ENCODE data around the gene EDAR. TPM values are rescaled to one million over a fixed set of nuclear protein-coding genes. Genes with fewer than 3 reads are reported as not detected.

The EDAR gene
- total and polyA plus RNA-seq, 9 donors: 0.04 to 1.1 (median 0.08) TPM

GRCh38 chr2:108956375-108956774 lies 32.6 kb downstream of the EDAR start:
- WGBS (ENCODE audit: insufficient coverage): no CpG with 5 or more reads among the region's 2 CpGs
- Histone ChIP-seq H3K36me3 (ENCODE audit: control insufficient read depth, insufficient read depth, low read length) (no peaks in the 10 kb centered on the region), H3K4me3 (ENCODE audit: low read length) (no peak overlapping the region), H3K27me3 (ENCODE audit: control insufficient read depth, insufficient read depth, low read length) (no peaks in the 10 kb centered on the region), H3K9me3 (replicated peaks; ENCODE audit: control insufficient read depth, low read depth, low read length) (no peaks in the 10 kb centered on the region), H3K27ac (ENCODE audit: low read length) (no peak overlapping the region), H3K4me1 (ENCODE audit: control insufficient read depth, insufficient read depth, low read length) (peaks cover 8% of the 10 kb centered on the region)
- DNase-seq: no peak

GRCh38 chr2:108950369-108951135 lies 38.5 kb downstream of the EDAR start:
- H3K27me3 ChIP-seq (ENCODE audit: control insufficient read depth, insufficient read depth, low read length): no peaks in the 10 kb centered on the region
- H3K27ac ChIP-seq (ENCODE audit: low read length): no peak overlapping the region
- H3K4me3 ChIP-seq (ENCODE audit: low read length): no peak overlapping the region
- 69% methylated on average over 3 of the region's 4 CpGs for WGBS (ENCODE audit: insufficient coverage)
- no peak for DNase-seq
- peaks cover 8% of the 10 kb centered on the region for H3K4me1 ChIP-seq (ENCODE audit: control insufficient read depth, insufficient read depth, low read length)
- no peaks in the 10 kb centered on the region for H3K36me3 ChIP-seq (ENCODE audit: control insufficient read depth, insufficient read depth, low read length)
- peaks cover 9% of the 10 kb centered on the region for H3K9me3 ChIP-seq (replicated peaks; ENCODE audit: control insufficient read depth, low read depth, low read length)

GRCh38 chr2:108949316-108950239 lies 39.4 kb downstream of the EDAR start:
- Histone ChIP-seq H3K27me3 (ENCODE audit: control insufficient read depth, insufficient read depth, low read length) (no peaks in the 10 kb centered on the region), H3K4me3 (ENCODE audit: low read length) (no peak overlapping the region), H3K4me1 (ENCODE audit: control insufficient read depth, insufficient read depth, low read length) (peaks cover 13% of the 10 kb centered on the region), H3K36me3 (ENCODE audit: control insufficient read depth, insufficient read depth, low read length) (no peaks in the 10 kb centered on the region), H3K9me3 (replicated peaks; ENCODE audit: control insufficient read depth, low read depth, low read length) (peaks cover 9% of the 10 kb centered on the region), H3K27ac (ENCODE audit: low read length) (no peak overlapping the region)
- WGBS (ENCODE audit: insufficient coverage): 44% methylated on average over 4 of the region's 4 CpGs
- DNase-seq: peak; percentile 23

GRCh38 chr2:108947271-108947907 lies 41.6 kb downstream of the EDAR start:
- Histone ChIP-seq H3K27ac (ENCODE audit: low read length) (no peak overlapping the region), H3K9me3 (replicated peaks; ENCODE audit: control insufficient read depth, low read depth, low read length) (peaks cover 9% of the 10 kb centered on the region), H3K27me3 (ENCODE audit: control insufficient read depth, insufficient read depth, low read length) (peaks cover 5% of the 10 kb centered on the region), H3K4me3 (ENCODE audit: low read length) (no peak overlapping the region), H3K36me3 (ENCODE audit: control insufficient read depth, insufficient read depth, low read length) (no peaks in the 10 kb centered on the region), H3K4me1 (ENCODE audit: control insufficient read depth, insufficient read depth, low read length) (peaks cover 14% of the 10 kb centered on the region)
- 93% methylated on average over 3 of the region's 5 CpGs for WGBS (ENCODE audit: insufficient coverage)
- no peak for DNase-seq

- WGBS (ENCODE audit: insufficient coverage): no CpG with 5 or more reads among the region's 1 CpG
Measured at GRCh38 chr2:108946442-108946841, 42.6 kb downstream of the EDAR start.

GRCh38 chr2:108945969-108946368 lies 43.1 kb downstream of the EDAR start:
- peaks cover 20% of the 10 kb centered on the region for H3K4me1 ChIP-seq (ENCODE audit: control insufficient read depth, insufficient read depth, low read length)
- H3K27me3 ChIP-seq (ENCODE audit: control insufficient read depth, insufficient read depth, low read length): peaks cover 5% of the 10 kb centered on the region
- H3K4me3 ChIP-seq (ENCODE audit: low read length): no peak overlapping the region
- DNase-seq: peak; percentile 78
- WGBS (ENCODE audit: insufficient coverage): 46% methylated on average over 4 of the region's 5 CpGs
- no peaks in the 10 kb centered on the region for H3K36me3 ChIP-seq (ENCODE audit: control insufficient read depth, insufficient read depth, low read length)
- H3K27ac ChIP-seq (ENCODE audit: low read length): no peak overlapping the region
- H3K9me3 ChIP-seq (replicated peaks; ENCODE audit: control insufficient read depth, low read depth, low read length): peaks cover 9% of the 10 kb centered on the region

More at GRCh38 chr2:108946442-108946841, 42.6 kb downstream of the EDAR start:
- peaks cover 16% of the 10 kb centered on the region for H3K4me1 ChIP-seq (ENCODE audit: control insufficient read depth, insufficient read depth, low read length)
- no peak overlapping the region for H3K4me3 ChIP-seq (ENCODE audit: low read length)
- peaks cover 9% of the 10 kb centered on the region for H3K9me3 ChIP-seq (replicated peaks; ENCODE audit: control insufficient read depth, low read depth, low read length)
- no peak overlapping the region for H3K27ac ChIP-seq (ENCODE audit: low read length)
- no peak for DNase-seq
- H3K27me3 ChIP-seq (ENCODE audit: control insufficient read depth, insufficient read depth, low read length): peaks cover 5% of the 10 kb centered on the region
- no peaks in the 10 kb centered on the region for H3K36me3 ChIP-seq (ENCODE audit: control insufficient read depth, insufficient read depth, low read length)

GRCh38 chr2:108944601-108945331 lies 44.3 kb downstream of the EDAR start:
- Histone ChIP-seq H3K4me1 (ENCODE audit: control insufficient read depth, insufficient read depth, low read length) (peaks cover 20% of the 10 kb centered on the region), H3K27ac (ENCODE audit: low read length) (no peak overlapping the region), H3K36me3 (ENCODE audit: control insufficient read depth, insufficient read depth, low read length) (no peaks in the 10 kb centered on the region), H3K4me3 (ENCODE audit: low read length) (no peak overlapping the region), H3K27me3 (ENCODE audit: control insufficient read depth, insufficient read depth, low read length) (peaks cover 7% of the 10 kb centered on the region), H3K9me3 (replicated peaks; ENCODE audit: control insufficient read depth, low read depth, low read length) (peaks cover 9% of the 10 kb centered on the region)
- DNase-seq: no peak
- 63% methylated on average over 13 of the region's 16 CpGs for WGBS (ENCODE audit: insufficient coverage)

GRCh38 chr2:108943751-108944150 lies 45.3 kb downstream of the EDAR start:
- no peak for DNase-seq
- WGBS (ENCODE audit: insufficient coverage): 50% methylated on average over 2 of the region's 6 CpGs
- Histone ChIP-seq H3K9me3 (replicated peaks; ENCODE audit: control insufficient read depth, low read depth, low read length) (peaks cover 9% of the 10 kb centered on the region), H3K4me3 (ENCODE audit: low read length) (no peak overlapping the region), H3K36me3 (ENCODE audit: control insufficient read depth, insufficient read depth, low read length) (no peaks in the 10 kb centered on the region), H3K4me1 (ENCODE audit: control insufficient read depth, insufficient read depth, low read length) (peaks cover 17% of the 10 kb centered on the region), H3K27ac (ENCODE audit: low read length) (no peak overlapping the region), H3K27me3 (ENCODE audit: control insufficient read depth, insufficient read depth, low read length) (peaks cover 7% of the 10 kb centered on the region)

GRCh38 chr2:108942888-108943287 lies 46.1 kb downstream of the EDAR start:
- peaks cover 7% of the 10 kb centered on the region for H3K27me3 ChIP-seq (ENCODE audit: control insufficient read depth, insufficient read depth, low read length)
- peaks cover 9% of the 10 kb centered on the region for H3K9me3 ChIP-seq (replicated peaks; ENCODE audit: control insufficient read depth, low read depth, low read length)
- H3K27ac ChIP-seq (ENCODE audit: low read length): no peak overlapping the region
- 42% methylated on average over 12 of the region's 15 CpGs for WGBS (ENCODE audit: insufficient coverage)
- no peak overlapping the region for H3K4me3 ChIP-seq (ENCODE audit: low read length)
- no peaks in the 10 kb centered on the region for H3K36me3 ChIP-seq (ENCODE audit: control insufficient read depth, insufficient read depth, low read length)
- peaks cover 20% of the 10 kb centered on the region for H3K4me1 ChIP-seq (ENCODE audit: control insufficient read depth, insufficient read depth, low read length)
- no peak for DNase-seq
